ENCODE results near the gene ANXA10. TPM values are rescaled to one million over a fixed set of nuclear protein-coding genes. Genes with fewer than 3 reads are reported as not detected.

ANXA10 gene
- total RNA-seq, 1 experiment from 2014 or later, result not detected

DNA sequence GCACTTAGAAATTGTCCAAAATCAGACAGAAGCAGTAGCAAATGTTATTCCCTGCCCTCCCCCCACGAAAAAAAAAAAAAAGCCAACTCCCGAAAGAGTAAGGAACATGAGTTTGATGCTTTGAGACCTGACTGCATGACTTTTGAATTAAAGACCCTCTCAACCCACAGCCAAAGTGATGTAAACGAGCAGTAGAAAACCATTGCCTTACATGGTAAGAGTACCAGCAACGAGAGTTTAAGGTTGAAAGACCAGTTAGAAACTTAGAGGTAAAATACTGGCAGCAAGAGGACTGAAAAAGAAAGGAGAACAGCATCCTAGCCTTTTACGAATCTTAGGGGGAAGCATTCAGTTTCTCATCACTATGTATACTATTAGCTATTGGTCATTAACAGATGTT lies 10.0 kb upstream of the ANXA10 start:
- Mint-ChIP-seq H3K4me3 (ENCODE audit: unreplicated experiment) (no peak overlapping the region), H3K27ac (ENCODE audit: low read depth, unreplicated experiment) (no peak overlapping the region), H3K36me3 (ENCODE audit: insufficient read depth, unreplicated experiment) (no peaks in the 10 kb centered on the region), H3K9me3 (ENCODE audit: unreplicated experiment) (peaks cover 5% of the 10 kb centered on the region), H3K4me1 (ENCODE audit: insufficient read depth, unreplicated experiment) (no peaks in the 10 kb centered on the region), H3K27me3 (ENCODE audit: insufficient read depth, unreplicated experiment) (no peaks in the 10 kb centered on the region)
- intact Hi-C loops (cut with micrococcal nuclease), result no loop called here
- TF ChIP-seq, protein P1, sequence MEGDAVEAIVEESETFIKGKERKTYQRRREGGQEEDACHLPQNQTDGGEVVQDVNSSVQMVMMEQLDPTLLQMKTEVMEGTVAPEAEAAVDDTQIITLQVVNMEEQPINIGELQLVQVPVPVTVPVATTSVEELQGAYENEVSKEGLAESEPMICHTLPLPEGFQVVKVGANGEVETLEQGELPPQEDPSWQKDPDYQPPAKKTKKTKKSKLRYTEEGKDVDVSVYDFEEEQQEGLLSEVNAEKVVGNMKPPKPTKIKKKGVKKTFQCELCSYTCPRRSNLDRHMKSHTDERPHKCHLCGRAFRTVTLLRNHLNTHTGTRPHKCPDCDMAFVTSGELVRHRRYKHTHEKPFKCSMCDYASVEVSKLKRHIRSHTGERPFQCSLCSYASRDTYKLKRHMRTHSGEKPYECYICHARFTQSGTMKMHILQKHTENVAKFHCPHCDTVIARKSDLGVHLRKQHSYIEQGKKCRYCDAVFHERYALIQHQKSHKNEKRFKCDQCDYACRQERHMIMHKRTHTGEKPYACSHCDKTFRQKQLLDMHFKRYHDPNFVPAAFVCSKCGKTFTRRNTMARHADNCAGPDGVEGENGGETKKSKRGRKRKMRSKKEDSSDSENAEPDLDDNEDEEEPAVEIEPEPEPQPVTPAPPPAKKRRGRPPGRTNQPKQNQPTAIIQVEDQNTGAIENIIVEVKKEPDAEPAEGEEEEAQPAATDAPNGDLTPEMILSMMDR (IDR thresholded peaks at IDR 0.05; ENCODE audit: unreplicated experiment), result no peak
- no peak for DNase-seq (ENCODE audit: unreplicated experiment)
- BruUV-seq (replicated peaks), result no TSS peak
- POLR2A ChIA-PET, result no interaction called here
- CTCF ChIA-PET, result interaction anchor here (0.7 to 1.5 kb wide), 2 partner anchors 58 to 72 kb away, joined by 3 to 6 read pairs; no protein-coding TSS in a partner anchor

DNA sequence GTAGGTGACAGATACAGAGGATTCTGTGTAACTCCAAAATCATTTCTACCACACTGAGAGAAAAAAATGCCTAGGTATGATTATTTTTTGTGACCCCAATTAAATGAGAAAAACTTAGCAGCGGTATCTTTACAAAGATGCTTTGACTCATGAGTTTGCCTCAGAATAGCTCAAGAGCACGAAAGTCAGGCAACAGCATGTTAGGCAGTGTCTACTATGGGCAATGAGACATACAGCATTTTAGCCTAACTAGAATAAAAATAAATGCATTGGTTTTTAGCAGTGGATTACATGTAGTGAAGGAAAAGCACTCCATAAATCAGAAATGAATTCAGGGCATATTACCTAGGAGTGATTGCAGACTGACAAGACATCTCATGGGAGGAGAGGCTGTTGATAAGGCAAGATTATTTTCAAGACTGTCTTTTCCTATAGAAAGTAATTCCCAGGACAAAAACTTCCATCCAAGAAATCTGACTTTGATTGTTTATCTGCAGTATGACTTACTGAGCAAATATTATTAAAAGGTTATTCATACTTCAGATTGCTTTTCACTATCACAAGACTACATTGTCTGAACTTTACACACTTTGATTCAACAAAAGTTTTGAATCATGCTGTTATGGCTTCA lies 3.6 kb downstream of the ANXA10 start:
- no TSS peak for BruUV-seq (replicated peaks)
- intact Hi-C loops (cut with micrococcal nuclease), result no loop called here
- CTCF ChIA-PET, result interaction anchor here (0.6 to 1.4 kb wide), 2 partner anchors 58 to 503 kb away, joined by 3 read pairs; no protein-coding TSS in a partner anchor

GRCh38 chr4:168096407-168096784 lies 4.1 kb downstream of the ANXA10 start:
- intact Hi-C loops (cut with micrococcal nuclease), result no loop called here
- DNase-seq (ENCODE audit: unreplicated experiment), result no peak
- TF ChIP-seq, protein P1 (IDR thresholded peaks at IDR 0.05; ENCODE audit: unreplicated experiment), result no peak
- ChIA-PET POLR2A (no interaction called here), CTCF (interaction anchor here (0.6 to 0.7 kb wide), 2 partner anchors 18 to 503 kb away, joined by 3 read pairs; no protein-coding TSS in a partner anchor)
- no peak overlapping the region for H3K4me3 Mint-ChIP-seq (ENCODE audit: unreplicated experiment)
- peaks cover 7% of the 10 kb centered on the region for H3K4me1 Mint-ChIP-seq (ENCODE audit: insufficient read depth, unreplicated experiment)
- BruUV-seq (replicated peaks), result no TSS peak
- H3K36me3 Mint-ChIP-seq (ENCODE audit: insufficient read depth, unreplicated experiment), result no peaks in the 10 kb centered on the region
- no peak overlapping the region for H3K27ac Mint-ChIP-seq (ENCODE audit: low read depth, unreplicated experiment)
- H3K9me3 Mint-ChIP-seq (ENCODE audit: unreplicated experiment), result no peaks in the 10 kb centered on the region
- no peaks in the 10 kb centered on the region for H3K27me3 Mint-ChIP-seq (ENCODE audit: insufficient read depth, unreplicated experiment)

More for the DNA sequence above, 3.6 kb downstream of the ANXA10 start:
- no peaks in the 10 kb centered on the region for H3K27me3 Mint-ChIP-seq (ENCODE audit: insufficient read depth, unreplicated experiment)
- no peak for DNase-seq (ENCODE audit: unreplicated experiment)
- no peak overlapping the region for H3K27ac Mint-ChIP-seq (ENCODE audit: low read depth, unreplicated experiment)
- H3K9me3 Mint-ChIP-seq (ENCODE audit: unreplicated experiment), result no peaks in the 10 kb centered on the region
- no peak overlapping the region for H3K4me3 Mint-ChIP-seq (ENCODE audit: unreplicated experiment)
- POLR2A ChIA-PET, result no interaction called here
- no peaks in the 10 kb centered on the region for H3K36me3 Mint-ChIP-seq (ENCODE audit: insufficient read depth, unreplicated experiment)
- peaks cover 7% of the 10 kb centered on the region for H3K4me1 Mint-ChIP-seq (ENCODE audit: insufficient read depth, unreplicated experiment)
- TF ChIP-seq, protein P1 (IDR thresholded peaks at IDR 0.05; ENCODE audit: unreplicated experiment), result no peak

DNA sequence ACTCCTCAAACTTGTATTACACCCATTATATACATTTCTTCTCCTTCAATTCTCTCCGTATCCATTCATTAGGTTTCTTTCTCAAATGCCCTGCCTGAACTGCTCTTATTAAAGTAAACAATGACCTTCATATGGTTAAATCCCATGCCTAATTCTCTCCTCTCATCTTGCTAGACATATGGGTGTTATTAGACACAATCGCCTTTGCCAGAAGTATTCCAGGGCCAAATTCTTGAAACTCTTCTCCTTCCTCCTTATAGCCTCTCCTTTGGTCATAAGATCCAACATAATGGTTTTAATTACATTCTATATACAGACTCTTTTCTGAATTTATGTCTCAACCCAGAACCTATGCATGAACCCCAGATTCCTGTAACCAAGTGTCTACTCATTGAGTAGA lies 4.8 kb downstream of the ANXA10 start:
- peaks cover 7% of the 10 kb centered on the region for H3K4me1 Mint-ChIP-seq (ENCODE audit: insufficient read depth, unreplicated experiment)
- ChIA-PET POLR2A (no interaction called here), CTCF (interaction anchor here (0.7 kb wide), 1 partner anchor 19 kb away, joined by 3 read pairs; no protein-coding TSS in a partner anchor)
- BruUV-seq (replicated peaks), result no TSS peak
- no peak for DNase-seq (ENCODE audit: unreplicated experiment)
- no peak overlapping the region for H3K27ac Mint-ChIP-seq (ENCODE audit: low read depth, unreplicated experiment)
- TF ChIP-seq, protein P1 (IDR thresholded peaks at IDR 0.05; ENCODE audit: unreplicated experiment), result no peak
- intact Hi-C loops (cut with micrococcal nuclease), result no loop called here
- H3K27me3 Mint-ChIP-seq (ENCODE audit: insufficient read depth, unreplicated experiment), result no peaks in the 10 kb centered on the region
- H3K4me3 Mint-ChIP-seq (ENCODE audit: unreplicated experiment), result no peak overlapping the region
- H3K9me3 Mint-ChIP-seq (ENCODE audit: unreplicated experiment), result no peaks in the 10 kb centered on the region
- no peaks in the 10 kb centered on the region for H3K36me3 Mint-ChIP-seq (ENCODE audit: insufficient read depth, unreplicated experiment)

Data from MCF 10A (cell line).